K562 (cell line): ENCODE results near the gene MACROD2. TPM values are rescaled to one million over a fixed set of nuclear protein-coding genes. Genes with fewer than 3 reads are reported as not detected.

Experiments used
- ATAC-seq: fragments of 200-7000 bp; cut with Tn5 transposase; 3 replicates; pipeline ENCODE4 v1.9.1; 2020; ENCODE audit warnings: moderate library complexity
- BruUV-seq: library from RNA; stranded (reverse); fragments of 400-500 nt; replicated peaks from 2 replicates; lab custom pipeline; 2021; lab: Mats Ljungman, UMichigan
- CTCF ChIA-PET: fragments of 300-600 bp; formaldehyde crosslinking; extraction: SDS; loops from one replicate; lab custom pipeline; 2021; ENCODE audit warnings: low intra/inter-chr PET ratio; lab: Yijun Ruan, JAX
- POLR2A ChIA-PET: fragments of 300-600, 350-650 bp; sonication (Branson Sonifier 250); formaldehyde crosslinking; extraction: SDS; loops from one replicate; lab custom pipeline; 2021; ENCODE audit warnings: antibody characterized with exemption, inconsistent platforms; lab: Yijun Ruan, JAX
- DNase-seq, 4 experiments: peaks; one replicate each; pipeline versions ENCODE4 v3.0.0 to v3.0.0-alpha.2; 2011 to 2018; ENCODE audit warnings: low spot score in 3 of 4, mixed read lengths in 3 of 4; ENCODE audit errors: extremely low read depth in 1 of 4
- FAIRE-seq: peaks from 2 replicates; lab custom pipeline; 2011; peaks lifted over from hg19 to GRCh38; lab: Jason Lieb, UNC
- H2AFZ ChIP-seq: 2 replicates; pipeline ENCODE4 v1.6.0; 2011; ENCODE audit warnings: low read depth, low read length, control low read depth, inconsistent platforms
- H3K27ac ChIP-seq: fragments of 200-600 bp; 3 replicates; pipeline ENCODE4 v1.8.0; 2011; ENCODE audit warnings: low read depth, mild to moderate bottlenecking, control low read depth, inconsistent platforms, low read length, moderate library complexity, mixed read lengths; ENCODE audit errors: extremely low read depth
- H3K27me3 ChIP-seq, 2 experiments: fragments of 300-600 bp in 1 of 2; 2 replicates in 1 of 2; 3 replicates in 1 of 2; pipeline versions ENCODE4 v1.6.0 to v1.8.0; 2011; ENCODE audit warnings: inconsistent platforms in 2 of 2, low read length in 2 of 2, mild to moderate bottlenecking in 1 of 2, mixed read lengths in 1 of 2, moderate library complexity in 1 of 2; ENCODE audit not compliant: control insufficient read depth in 2 of 2, insufficient read depth in 2 of 2
- H3K36me3 ChIP-seq: fragments of 300-600 bp; 3 replicates; pipeline ENCODE4 v1.8.0; 2011; ENCODE audit warnings: mild to moderate bottlenecking, low read length, inconsistent platforms; ENCODE audit not compliant: control insufficient read depth, insufficient read depth
- H3K4me1 ChIP-seq, 2 experiments: fragments of 200-600 bp in 1 of 2; replicated peaks in 1 of 2; 2 replicates in 1 of 2; 3 replicates in 1 of 2; pipeline versions ENCODE4 v1.5.1 to v1.8.0; 2011; ENCODE audit warnings: inconsistent platforms in 2 of 2, low read length in 2 of 2, mild to moderate bottlenecking in 1 of 2, mixed read lengths in 1 of 2, moderate library complexity in 1 of 2; ENCODE audit not compliant: control insufficient read depth in 2 of 2, insufficient read depth in 2 of 2
- H3K4me2 ChIP-seq: 2 replicates; pipeline ENCODE4 v1.6.1; 2011; ENCODE audit warnings: low read length, control low read depth, inconsistent platforms, mixed read lengths; ENCODE audit not compliant: insufficient read depth
- H3K4me3 ChIP-seq: fragments of 200-600 bp; sonication (generic), shearing (Covaris generic); 2 replicates; pipeline ENCODE4 v1.5.1; 2016; ENCODE audit warnings: control low read depth, inconsistent platforms
- H3K79me2 ChIP-seq: fragments of 200-600 bp; 3 replicates; pipeline ENCODE4 v1.8.0; 2011; ENCODE audit warnings: low read length, inconsistent platforms; ENCODE audit not compliant: control insufficient read depth, insufficient read depth
- H3K9ac ChIP-seq, 2 experiments: 2 replicates each; pipeline versions ENCODE4 v1.6.0 to v1.6.1; 2011; ENCODE audit warnings: low read depth in 2 of 2, low read length in 2 of 2, control low read depth in 1 of 2, inconsistent platforms in 1 of 2, mild to moderate bottlenecking in 1 of 2, mixed read lengths in 1 of 2; ENCODE audit not compliant: insufficient read depth in 1 of 2
- H3K9me1 ChIP-seq: one replicate; pipeline ENCODE4 v1.6.0; 2011; ENCODE audit warnings: inconsistent platforms, mild to moderate bottlenecking, low read length, moderate library complexity; ENCODE audit not compliant: control insufficient read depth, insufficient read depth
- H3K9me3 ChIP-seq: replicated peaks from 2 replicates; pipeline ENCODE4 v1.5.1; 2011; ENCODE audit warnings: low read depth, low read length, inconsistent platforms; ENCODE audit not compliant: control insufficient read depth, insufficient read depth
- H4K20me1 ChIP-seq: replicated peaks from 2 replicates; pipeline ENCODE4 v1.6.1; 2011; ENCODE audit warnings: low read length, inconsistent platforms, mixed read lengths; ENCODE audit not compliant: control insufficient read depth, insufficient read depth
- ESRRB ChIP-seq: fragments of 250-450 bp; sonication (Bioruptor Pico); IDR thresholded peaks from 2 replicates; pipeline ENCODE4 v1.5.0; 2020; ENCODE audit warnings: mild to moderate bottlenecking, moderate library complexity, borderline replicate concordance
- PHTF2 ChIP-seq: fragments of 250-450 bp; sonication (Bioruptor Pico); IDR thresholded peaks from 2 replicates; pipeline ENCODE4 v1.5.0; 2021; ENCODE audit warnings: mild to moderate bottlenecking
- RB1 ChIP-seq: fragments of 450-650 bp; IDR thresholded peaks from 2 replicates; pipeline ENCODE4 v1.6.1; 2017; ENCODE audit warnings: low read depth, mild to moderate bottlenecking
- ZNF239 ChIP-seq: fragments of 250-450 bp; sonication (Bioruptor Pico); IDR thresholded peaks from 2 replicates; pipeline ENCODE4 v1.4.0; 2020; ENCODE audit warnings: mild to moderate bottlenecking
- ZNF347 ChIP-seq: fragments of 450-650 bp; formaldehyde crosslinking; IDR thresholded peaks from 2 replicates; pipeline ENCODE4 v1.4.0; 2020; ENCODE audit warnings: low read depth, mild to moderate bottlenecking, moderate library complexity
- WGBS: fragments of 100-300 bp; shearing (Covaris generic); methylation state at CpG from one replicate; pipeline ENCODE4 v1.1.6; 2016; ENCODE audit warnings: low coverage, mixed read lengths; ENCODE audit not compliant: insufficient coverage; ENCODE audit errors: missing lambda C conversion rate; 5-methylcytosine and 5-hydroxymethylcytosine counted together
- in situ Hi-C: fragments of 300-500 bp; cut with MboI; formaldehyde crosslinking; loops from 4 replicates; pipeline ENCODE4 v1.15.0; 2018; ENCODE audit warnings: inconsistent platforms, mixed read lengths
- intact Hi-C: fragments of 100-400 bp; cut with micrococcal nuclease; formaldehyde crosslinking; loops from 2 replicates; pipeline ENCODE4 v1.14.2; 2022
- polyA plus RNA-seq, 8 experiments: library from polyadenylated mRNA; depleted of rRNA in 4 of 8; stranded (reverse) in 5 of 8; unstranded in 3 of 8; fragments of >200 nt; fragmentation: Nextera tagmentation in 2 of 8; fragmentation: Illumina TruSeq in 1 of 8; extraction: Ambion mirVana in 2 of 8; extraction: Trizol in 1 of 8; gene quantifications; 2 replicates each; pipeline versions ENCODE4 v1.2.1 to v1.2.3, GENCODE V29; 2011 to 2014; ENCODE audit warnings: inconsistent platforms in 1 of 8, missing spikeins in 1 of 8
- total RNA-seq, 7 experiments: library from RNA; depleted of rRNA in 6 of 7; stranded (reverse); fragments of >200 nt in 6 of 7; fragmentation: Illumina TruSeq in 2 of 7; extraction: Trizol in 2 of 7; gene quantifications; 2 replicates each; pipeline versions ENCODE4 v1.2.1 to v1.2.3, GENCODE V29; 2011 to 2021; ENCODE audit warnings: low replicate concordance in 1 of 7
- TF ChIP-seq, protein P1 (sequence below): fragments of 450-650 bp; formaldehyde crosslinking; conservative IDR thresholded peaks from 2 replicates; pipeline ENCODE4 v1.4.0; 2022; ENCODE audit warnings: mild to moderate bottlenecking, missing genetic modification characterization

MACROD2 gene
- total and polyA plus RNA-seq, 9 of the 15 experiments (the other 6 are each of a cell fraction or from before 2014, with no cell fraction given) = not detected

DNA sequence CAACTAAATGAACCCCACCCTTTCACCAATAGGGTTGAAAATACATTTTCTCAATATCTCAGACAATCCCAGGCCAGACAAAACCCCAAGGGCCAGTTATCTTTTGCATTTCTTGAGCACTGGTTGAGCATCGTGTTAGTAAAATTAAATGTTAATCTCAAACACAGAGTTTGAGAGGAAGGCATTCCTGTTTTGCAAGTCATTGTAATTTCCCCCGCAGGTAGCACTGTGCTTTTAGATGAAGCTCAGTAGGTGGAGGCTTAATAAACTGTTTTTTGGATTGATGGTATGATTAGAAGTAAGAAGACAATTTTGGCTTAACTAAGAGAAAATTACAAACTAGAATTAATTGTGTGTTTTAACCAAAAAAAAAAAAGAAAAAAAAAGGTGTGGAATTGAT lies 1340.7 kb downstream of the MACROD2 start:
- Histone ChIP-seq H3K27me3 (no peaks in the 10 kb centered on the region), H3K79me2 (no peaks in the 10 kb centered on the region), H3K36me3 (no peaks in the 10 kb centered on the region), H2AFZ (no peak overlapping the region), H3K9me3 (no peaks in the 10 kb centered on the region), H3K27ac (no peak overlapping the region), H3K9me1 (no peaks in the 10 kb centered on the region), H4K20me1 (no peaks in the 10 kb centered on the region), H3K9ac (no peak overlapping the region), H3K4me1 (no peaks in the 10 kb centered on the region), H3K4me2 (no peak overlapping the region), H3K4me3 (no peak overlapping the region)
- in situ Hi-C loops = no loop called here
- BruUV-seq = no TSS peak
- DNase-seq (no peak), ATAC-seq (no peak), FAIRE-seq (no peak)
- CTCF ChIA-PET = no interaction called here
- POLR2A ChIA-PET = no interaction called here
- intact Hi-C loops = no loop called here
- 8% methylated on average over 2 of the region's 2 CpGs for WGBS
- TF ChIP-seq, protein P1, sequence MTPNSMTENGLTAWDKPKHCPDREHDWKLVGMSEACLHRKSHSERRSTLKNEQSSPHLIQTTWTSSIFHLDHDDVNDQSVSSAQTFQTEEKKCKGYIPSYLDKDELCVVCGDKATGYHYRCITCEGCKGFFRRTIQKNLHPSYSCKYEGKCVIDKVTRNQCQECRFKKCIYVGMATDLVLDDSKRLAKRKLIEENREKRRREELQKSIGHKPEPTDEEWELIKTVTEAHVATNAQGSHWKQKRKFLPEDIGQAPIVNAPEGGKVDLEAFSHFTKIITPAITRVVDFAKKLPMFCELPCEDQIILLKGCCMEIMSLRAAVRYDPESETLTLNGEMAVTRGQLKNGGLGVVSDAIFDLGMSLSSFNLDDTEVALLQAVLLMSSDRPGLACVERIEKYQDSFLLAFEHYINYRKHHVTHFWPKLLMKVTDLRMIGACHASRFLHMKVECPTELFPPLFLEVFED (CRISPR knock-in tag) = no peak
- TF ChIP-seq ESRRB (CRISPR knock-in tag) (no peak), RB1 (no peak), ZNF347 (no peak), ZNF239 (CRISPR knock-in tag) (no peak), PHTF2 (CRISPR knock-in tag) (no peak)
